OCI-LY7 (cell line): Measurements from ENCODE around the gene LIG3. TPM values are rescaled to one million over a fixed set of nuclear protein-coding genes. Genes with fewer than 3 reads are reported as not detected.
"Not testable (repeated sequence)": the region's sequence is repeated elsewhere in the genome, so short reads cannot be mapped to it uniquely, and the experiment has no call there.

Experiments used
- Bru-seq: library from RNA; stranded (reverse); fragments of 400-500 nt; gene quantifications from one replicate; lab custom pipeline; 2021; lab: Mats Ljungman, UMichigan
- BruChase-seq, 2 experiments: library from RNA; stranded (reverse); fragments of 400-500 nt; gene quantifications; one replicate each; lab custom pipeline; 2021; lab: Mats Ljungman, UMichigan
- BruUV-seq: library from RNA; stranded (reverse); fragments of 400-500 nt; replicated peaks from 2 replicates; lab custom pipeline; 2021; lab: Mats Ljungman, UMichigan
- CTCF ChIA-PET: fragments of 300-600 bp; sonication (Branson Sonifier 250); formaldehyde crosslinking; loops from one replicate; lab custom pipeline; 2022; ENCODE audit warnings: antibody characterized with exemption; ENCODE audit not compliant: unreplicated experiment; lab: Charles Lee
- POLR2A ChIA-PET: fragments of 300-600 bp; sonication (Branson Sonifier 250); formaldehyde crosslinking; loops from one replicate; lab custom pipeline; 2022; ENCODE audit warnings: antibody characterized with exemption; lab: Charles Lee
- DNase-seq: peaks from one replicate; pipeline ENCODE4 v3.0.0-alpha.2; 2015; ENCODE audit warnings: low spot score
- H2AFZ ChIP-seq: fragments of 200-600 bp; sonication (generic), shearing (Covaris generic); 2 replicates; pipeline ENCODE4 v1.6.1; 2014; ENCODE audit warnings: mild to moderate bottlenecking, antibody characterized with exemption, low read length, moderate library complexity
- H3K27ac ChIP-seq: fragments of 200-600 bp; sonication (generic); 2 replicates; pipeline ENCODE4 v1.5.1; 2014; ENCODE audit warnings: mixed run types, low read depth, mild to moderate bottlenecking, moderate library complexity, low read length, inconsistent platforms; ENCODE audit not compliant: poor library complexity, severe bottlenecking
- H3K36me3 ChIP-seq: fragments of 200-600 bp; sonication (generic); 2 replicates; pipeline ENCODE4 v1.6.1; 2014; ENCODE audit warnings: mild to moderate bottlenecking, antibody characterized with exemption, low read length, moderate library complexity, mixed read lengths; ENCODE audit not compliant: insufficient read depth
- H3K4me1 ChIP-seq: fragments of 200-600 bp; sonication (generic); 2 replicates; pipeline ENCODE4 v1.5.1; 2014; ENCODE audit warnings: mild to moderate bottlenecking, low read length; ENCODE audit not compliant: insufficient read depth, poor library complexity, severe bottlenecking
- H3K4me2 ChIP-seq: fragments of 200-600 bp; sonication (generic); 2 replicates; pipeline ENCODE4 v1.6.1; 2014; ENCODE audit warnings: mild to moderate bottlenecking, low read length
- H3K4me3 ChIP-seq: fragments of 200-600 bp; sonication (generic); 2 replicates; pipeline ENCODE4 v1.5.1; 2014; ENCODE audit warnings: mild to moderate bottlenecking, low read depth, low read length; ENCODE audit not compliant: poor library complexity, severe bottlenecking
- H3K79me2 ChIP-seq: fragments of 200-600 bp; sonication (generic); 2 replicates; pipeline ENCODE4 v1.6.1; 2016; ENCODE audit warnings: low read depth, mild to moderate bottlenecking, low read length, moderate library complexity, mixed read lengths; ENCODE audit not compliant: insufficient read depth
- H3K9me2 ChIP-seq: fragments of 200-600 bp; sonication (generic); 2 replicates; pipeline ENCODE4 v1.6.1; 2016; ENCODE audit warnings: mild to moderate bottlenecking, low read length, mixed read lengths; ENCODE audit not compliant: insufficient read depth
- H3K9me3 ChIP-seq: fragments of 200-600 bp; sonication (generic); 2 replicates; pipeline ENCODE4 v1.6.1; 2014; ENCODE audit warnings: mild to moderate bottlenecking, mixed run types, low read length, mixed read lengths
- H4K20me1 ChIP-seq: fragments of 200-600 bp; sonication (generic); 2 replicates; pipeline ENCODE4 v1.6.1; 2014; ENCODE audit warnings: mild to moderate bottlenecking, antibody characterized with exemption, low read length, moderate library complexity, mixed read lengths; ENCODE audit not compliant: insufficient read depth
- EZH2phosphoT487 ChIP-seq: fragments of 200-600 bp; sonication (generic); IDR thresholded peaks from 2 replicates; pipeline ENCODE4 v1.6.1; 2018; ENCODE audit warnings: low read depth, borderline replicate concordance, mild to moderate bottlenecking, mixed run types, antibody characterized with exemption, low read length, moderate library complexity, mixed read lengths
- intact Hi-C: fragments of 100-400 bp; cut with micrococcal nuclease; formaldehyde crosslinking; loops from one replicate; pipeline ENCODE4 v1.10.0; 2022; ENCODE audit not compliant: unreplicated experiment
- long read RNA-seq: library from polyadenylated mRNA; stranded (forward); transcript quantifications from one replicate; pipeline ENCODE4 v2.0.0, GENCODE V29; 2022
- total RNA-seq, 2 experiments: library from RNA; depleted of rRNA in 1 of 2; stranded (reverse); fragments of >200 nt in 1 of 2; shearing (Covaris generic) in 1 of 2; gene quantifications; 2 replicates each; pipeline ENCODE4 v1.2.3, GENCODE V29; 2014 to 2022
- TF ChIP-seq, protein P1 (sequence below): fragments of 200-600 bp; sonication (generic); conservative IDR thresholded peaks from 2 replicates; pipeline ENCODE4 v1.5.1; 2014; ENCODE audit warnings: mild to moderate bottlenecking, antibody characterized with exemption, low read length, moderate library complexity, mixed read lengths

Gene LIG3
- total RNA-seq (2014; rRNA removed; shearing (Covaris generic)) (65.6 and 92.2 TPM in 2 replicates), total RNA-seq (2022) (67.3 and 68.6 TPM in 2 replicates), Bru-seq, nascent RNA (percentile 75 among the genes with signal in this experiment), BruChase-seq, experiment 1, labeled RNA remaining after a 6-hour chase (percentile 84 among the genes with signal in this experiment), BruChase-seq, experiment 2, labeled RNA remaining after a 2-hour chase (percentile 81 among the genes with signal in this experiment)
- long read RNA-seq, full-length matches to known transcripts: 36 of 62 reads
- long read RNA-seq, partial matches to known transcripts: 10 of 62 reads
- long read RNA-seq, other reads (novel, unspliced or antisense): 16 of 62 reads

DNA sequence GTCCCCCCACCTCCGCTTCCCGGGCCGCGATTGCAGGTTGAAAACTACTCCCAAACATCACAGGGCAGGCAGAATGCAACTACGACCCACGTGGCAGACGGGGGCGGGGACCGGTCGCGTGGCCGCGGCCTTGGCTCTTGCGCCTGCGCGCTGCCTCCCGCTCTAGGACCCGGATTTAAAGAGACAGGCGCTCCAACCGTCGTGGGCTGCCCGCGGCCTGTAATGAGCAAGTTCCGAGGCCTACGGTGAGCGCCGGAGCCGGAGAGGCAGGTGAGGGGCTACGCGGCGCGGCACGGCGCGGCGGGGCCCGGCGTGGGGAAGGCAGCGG is at the start of gene LIG3:
TSS of gene LIG3 (plus strand) at position 160 of the 328 bp plus-strand sequence. CDS start 2,494 bp downstream, outside the sequence.
- H3K9me3 ChIP-seq: no peaks in the 10 kb centered on the region

DNA sequence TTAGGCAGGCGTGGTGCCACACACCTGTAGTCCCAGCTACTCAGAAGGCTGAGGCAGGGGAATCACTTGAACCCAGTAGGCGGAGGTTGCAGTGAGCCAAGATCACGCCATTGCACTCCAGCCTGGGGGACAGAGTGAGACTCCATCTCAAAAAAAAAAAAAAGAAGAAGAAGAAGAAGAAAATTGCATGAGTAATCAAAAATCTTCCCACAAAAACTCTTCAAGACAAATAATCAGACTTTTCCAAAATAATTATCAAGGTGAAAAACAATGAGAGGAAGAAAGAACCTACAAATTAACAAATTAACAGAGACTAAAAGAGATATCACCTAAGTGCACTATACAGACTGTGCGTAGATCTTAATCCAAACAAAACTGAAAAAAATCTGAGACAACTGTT is 29.5 kb upstream of the LIG3 start:
- POLR2A ChIA-PET: not testable (repeated sequence)

More for the DNA sequence above, at the start of gene LIG3:
- Histone ChIP-seq H3K36me3 (peaks cover 26% of the 10 kb centered on the region), H3K4me3 (peak within 1 kb of the TSS; percentile 92), H3K9me2 (no peaks in the 10 kb centered on the region), H3K79me2 (peaks cover 25% of the 10 kb centered on the region; the same call in 1 of the 2 replicates), H3K27ac (peak within 1 kb of the TSS; percentile 82), H3K4me1 (peaks cover 16% of the 10 kb centered on the region), H2AFZ (peak within 1 kb of the TSS; percentile 90; the same call in 1 of the 2 replicates), H4K20me1 (no peaks in the 10 kb centered on the region), H3K4me2 (peak within 1 kb of the TSS; percentile 99)
- BruUV-seq: no TSS peak
- TF ChIP-seq EZH2phosphoT487: no peak
- TF ChIP-seq, protein P1, sequence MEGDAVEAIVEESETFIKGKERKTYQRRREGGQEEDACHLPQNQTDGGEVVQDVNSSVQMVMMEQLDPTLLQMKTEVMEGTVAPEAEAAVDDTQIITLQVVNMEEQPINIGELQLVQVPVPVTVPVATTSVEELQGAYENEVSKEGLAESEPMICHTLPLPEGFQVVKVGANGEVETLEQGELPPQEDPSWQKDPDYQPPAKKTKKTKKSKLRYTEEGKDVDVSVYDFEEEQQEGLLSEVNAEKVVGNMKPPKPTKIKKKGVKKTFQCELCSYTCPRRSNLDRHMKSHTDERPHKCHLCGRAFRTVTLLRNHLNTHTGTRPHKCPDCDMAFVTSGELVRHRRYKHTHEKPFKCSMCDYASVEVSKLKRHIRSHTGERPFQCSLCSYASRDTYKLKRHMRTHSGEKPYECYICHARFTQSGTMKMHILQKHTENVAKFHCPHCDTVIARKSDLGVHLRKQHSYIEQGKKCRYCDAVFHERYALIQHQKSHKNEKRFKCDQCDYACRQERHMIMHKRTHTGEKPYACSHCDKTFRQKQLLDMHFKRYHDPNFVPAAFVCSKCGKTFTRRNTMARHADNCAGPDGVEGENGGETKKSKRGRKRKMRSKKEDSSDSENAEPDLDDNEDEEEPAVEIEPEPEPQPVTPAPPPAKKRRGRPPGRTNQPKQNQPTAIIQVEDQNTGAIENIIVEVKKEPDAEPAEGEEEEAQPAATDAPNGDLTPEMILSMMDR: no peak
- intact Hi-C loops: loop anchor here (2.0 to 5.0 kb wide), 3 partner anchors 108 to 138 kb away; partner anchors contain the start of gene RAD51D
- ChIA-PET POLR2A (interaction anchor here (1.7 kb wide), 1 partner anchor 16 kb away, joined by 7 read pairs; no protein-coding TSS in a partner anchor), CTCF (no interaction called here)
- DNase-seq: peak; percentile 95

DNA sequence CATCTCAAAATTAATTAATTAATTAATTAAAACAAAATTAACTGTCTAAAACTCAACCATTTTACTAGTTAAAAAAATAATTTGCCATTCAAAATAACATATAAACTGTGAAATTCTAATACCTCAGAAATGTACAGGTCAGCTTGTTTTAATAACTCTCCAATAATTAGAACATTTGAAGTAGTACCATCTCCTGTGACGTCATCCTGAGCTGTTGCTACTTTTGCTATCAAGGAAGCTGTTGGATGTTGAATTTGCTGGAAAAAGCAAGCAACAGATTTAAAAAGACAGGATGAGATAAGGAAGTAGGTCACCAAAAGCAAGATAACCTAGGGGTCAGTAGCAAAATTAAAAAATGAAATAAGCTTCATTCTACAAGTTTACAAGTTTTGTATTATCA is 21.9 kb upstream of the LIG3 start:
- Histone ChIP-seq H3K9me2 (no peaks in the 10 kb centered on the region), H3K4me1 (peaks cover 20% of the 10 kb centered on the region), H3K36me3 (peaks cover 5% of the 10 kb centered on the region; the same call in 1 of the 2 replicates), H4K20me1 (no peaks in the 10 kb centered on the region), H3K4me3 (no peak overlapping the region), H2AFZ (no peak overlapping the region), H3K79me2 (peaks cover 20% of the 10 kb centered on the region), H3K9me3 (no peaks in the 10 kb centered on the region), H3K4me2 (no peak overlapping the region), H3K27ac (no peak overlapping the region)
- TF ChIP-seq, protein P1: no peak
- no peak for TF ChIP-seq EZH2phosphoT487
- no TSS peak for BruUV-seq
- intact Hi-C loops: no loop called here
- no peak for DNase-seq
- POLR2A ChIA-PET: no interaction called here
- CTCF ChIA-PET: no interaction called here

More for the DNA sequence above, 29.5 kb upstream of the LIG3 start:
- H3K9me3 ChIP-seq, H3K4me2 ChIP-seq, intact Hi-C loops, BruUV-seq, H3K4me1 ChIP-seq, H3K79me2 ChIP-seq, CTCF ChIA-PET, H3K36me3 ChIP-seq, H4K20me1 ChIP-seq, H2AFZ ChIP-seq, H3K27ac ChIP-seq, H3K9me2 ChIP-seq, H3K4me3 ChIP-seq, DNase-seq: not testable (repeated sequence)
